ENCODE measurements around the gene COL5A2.

The COL5A2 gene

DNA sequence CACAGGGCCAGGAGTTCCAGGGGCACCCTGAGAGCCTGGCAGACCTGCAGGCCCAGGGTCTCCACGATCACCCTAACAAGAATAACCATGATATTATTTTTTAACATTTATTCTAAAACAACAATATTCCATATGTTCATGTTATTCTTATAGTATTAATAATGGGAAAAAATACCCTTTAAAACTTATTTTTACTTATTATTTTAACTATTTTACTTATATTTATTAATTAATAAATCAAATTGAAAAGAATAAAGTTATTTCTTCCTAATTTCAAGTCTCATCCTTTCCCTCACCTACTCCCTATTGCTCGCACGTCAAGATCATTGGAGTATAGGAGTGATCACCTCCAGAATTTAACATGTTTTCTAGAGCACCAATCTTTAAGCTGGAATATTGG, 133.7 kb downstream of the COL5A2 start:
- DNase-seq = no peak

DNA sequence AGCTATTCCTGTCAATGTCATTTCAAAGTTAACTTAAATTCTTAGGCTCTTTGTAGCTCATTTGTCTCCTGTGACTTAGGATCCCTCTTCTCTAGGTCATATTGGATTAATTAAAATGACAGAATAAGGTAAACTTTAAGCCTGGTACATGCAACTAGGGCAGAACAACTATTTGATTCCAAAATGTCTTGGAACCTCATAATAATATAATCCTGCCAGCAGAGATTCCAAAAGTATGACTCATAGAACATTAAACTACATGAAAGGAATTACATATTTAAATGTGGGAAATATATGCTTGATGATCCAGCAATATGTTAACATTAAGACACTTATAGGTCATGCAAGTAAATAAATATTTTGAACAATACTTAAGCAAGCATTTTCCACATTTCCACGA, 142.0 kb downstream of the COL5A2 start:
- no peak for DNase-seq

GRCh38 chr2:189024901-189025618, 154.5 kb downstream of the COL5A2 start:
- no peak for DNase-seq

DNA sequence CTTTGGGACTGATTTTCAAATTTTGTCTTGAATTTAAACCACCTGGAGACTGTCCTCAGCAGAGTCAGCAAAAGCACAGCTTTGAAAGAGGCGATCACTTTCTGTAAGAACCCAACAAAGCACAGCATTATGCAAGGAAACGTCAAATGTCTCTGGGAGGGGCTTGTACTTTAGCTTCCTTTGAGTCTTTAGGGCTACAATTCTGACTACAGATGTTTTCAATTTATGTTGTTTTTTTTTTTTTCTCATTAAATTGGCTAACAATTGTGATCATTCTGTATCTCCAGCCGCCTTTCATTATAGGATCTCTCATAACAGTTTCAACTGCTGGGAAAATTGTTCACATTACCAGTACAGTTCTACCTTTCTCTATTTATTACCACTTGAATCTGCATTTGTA, 157.1 kb downstream of the COL5A2 start:
- DNase-seq = no peak

DNA sequence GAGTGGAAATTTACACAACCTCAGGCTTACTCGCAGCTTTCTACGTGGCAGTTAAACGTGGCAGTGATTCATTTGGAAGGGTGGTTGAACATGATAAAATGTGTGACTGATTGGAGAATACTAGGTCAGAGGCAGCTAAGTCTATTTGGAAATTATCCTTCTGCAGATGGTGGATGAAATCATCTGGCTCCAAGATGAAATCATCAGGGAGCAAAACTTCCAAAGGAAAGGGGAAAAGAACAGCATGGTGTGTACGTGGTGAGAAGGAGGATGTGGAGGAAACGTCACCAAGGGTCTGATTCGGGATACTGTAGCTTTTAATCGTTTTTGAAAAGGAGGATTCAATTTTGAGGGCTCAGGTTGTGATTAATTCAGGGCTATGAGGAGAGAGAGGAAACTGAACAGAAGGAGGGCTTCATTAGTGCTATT, 157.5 kb downstream of the COL5A2 start:
- DNase-seq = no peak

DNA sequence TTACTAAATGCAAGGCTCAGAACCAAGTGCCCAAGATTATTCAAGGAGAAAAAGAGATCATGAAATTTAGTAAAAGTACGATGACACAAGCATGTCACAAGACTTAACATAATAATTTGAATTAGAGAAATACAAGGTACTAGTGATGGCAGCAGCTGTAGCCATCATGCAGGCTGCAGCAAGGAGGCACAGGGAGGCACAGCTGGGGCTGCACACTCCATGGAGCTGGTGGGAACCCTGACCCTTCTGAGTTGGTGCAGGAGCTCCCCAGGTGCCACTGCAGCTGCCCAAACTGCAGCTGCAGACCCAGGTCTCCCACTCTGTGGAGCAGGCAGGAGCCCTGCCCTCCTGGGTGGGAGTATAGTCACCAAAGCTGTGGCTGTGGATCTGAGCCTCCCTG, 159.4 kb downstream of the COL5A2 start:
- no peak for DNase-seq

DNA sequence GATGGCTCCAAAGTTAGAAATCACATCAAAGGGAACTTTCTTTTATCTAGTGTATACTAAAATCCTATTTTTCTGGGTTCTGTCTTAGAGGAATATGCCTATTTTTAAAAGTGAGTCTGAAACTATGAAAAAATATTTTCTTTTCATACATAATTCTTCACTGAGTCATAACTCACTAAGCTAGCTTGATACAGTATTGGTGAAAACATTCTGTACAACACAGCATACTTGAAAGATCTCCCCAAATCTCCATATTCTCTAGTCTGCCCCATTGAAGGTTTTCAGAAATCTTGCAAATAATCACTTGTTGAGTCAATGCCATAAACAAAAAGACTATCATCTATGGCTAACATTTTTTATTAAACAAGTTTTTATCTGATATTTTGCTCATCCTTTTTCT, 160.9 kb downstream of the COL5A2 start:
- no peak for DNase-seq

- DNase-seq = no peak
These were observed 163.2 kb downstream of the COL5A2 start for GRCh38 chr2:189016311-189016861.

GRCh38 chr2:189015359-189015758, 164.2 kb downstream of the COL5A2 start:
- DNase-seq = no peak

- DNase-seq = no peak
These were observed 165.0 kb downstream of the COL5A2 start for GRCh38 chr2:189014449-189015138.

DNA sequence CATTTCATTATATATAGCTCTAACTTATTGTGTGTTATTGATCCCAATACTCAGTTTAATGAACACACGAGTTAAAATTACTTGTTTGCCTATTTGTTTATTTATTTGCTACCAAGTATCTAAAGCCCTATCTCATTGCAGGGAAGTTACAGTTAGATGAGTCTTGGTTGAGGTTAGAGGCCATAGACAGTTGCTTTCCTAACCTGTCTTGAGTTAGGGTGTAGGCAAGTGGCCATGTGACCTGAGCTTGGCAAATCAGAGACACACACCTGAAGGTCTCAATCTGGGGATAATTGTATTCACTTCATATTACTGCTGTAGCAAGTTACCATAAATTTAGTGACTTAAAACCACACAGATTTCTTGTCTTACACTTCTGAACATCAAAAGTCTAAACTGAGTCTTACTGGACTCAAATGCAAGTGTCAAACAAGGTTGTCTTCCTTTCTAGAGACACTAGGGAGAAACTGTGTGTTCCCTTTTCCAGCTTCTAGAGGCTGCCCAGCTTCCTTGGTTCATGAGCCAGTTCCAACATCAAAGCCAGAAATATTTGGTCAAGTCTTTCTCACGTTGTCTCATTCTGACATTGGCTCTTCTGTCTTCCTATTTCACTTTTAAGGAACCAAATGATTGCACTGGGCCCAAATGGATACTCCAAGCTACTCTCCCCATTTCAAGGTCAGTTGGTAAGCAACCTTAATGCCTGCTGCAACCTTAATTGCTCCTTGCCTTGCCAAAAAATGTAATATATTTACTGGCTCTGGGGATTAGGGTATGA, 165.7 kb downstream of the COL5A2 start:
- DNase-seq = no peak

- DNase-seq = no peak
These were observed 166.5 kb downstream of the COL5A2 start for GRCh38 chr2:189013031-189013430.

DNA sequence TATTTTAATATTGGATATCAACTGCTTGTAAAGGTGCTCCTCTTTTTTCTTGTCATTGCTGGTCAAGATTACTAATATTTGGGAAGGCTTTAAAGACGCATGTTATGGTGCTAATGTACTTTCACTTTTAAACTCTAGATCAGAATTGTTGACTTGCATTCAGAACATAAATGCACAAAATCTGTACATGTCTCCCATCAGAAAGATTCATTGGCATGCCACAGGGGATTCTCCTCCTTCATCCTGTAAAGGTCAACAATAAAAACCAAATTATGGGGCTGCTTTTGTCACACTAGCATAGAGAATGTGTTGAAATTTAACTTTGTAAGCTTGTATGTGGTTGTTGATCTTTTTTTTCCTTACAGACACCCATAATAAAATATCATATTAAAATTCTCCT, 167.2 kb downstream of the COL5A2 start:
- no peak for DNase-seq

- no peak for DNase-seq
These were observed 169.0 kb downstream of the COL5A2 start for GRCh38 chr2:189010536-189010935.

GRCh38 chr2:189008555-189009262, 170.9 kb downstream of the COL5A2 start:
- no peak for DNase-seq

DNA sequence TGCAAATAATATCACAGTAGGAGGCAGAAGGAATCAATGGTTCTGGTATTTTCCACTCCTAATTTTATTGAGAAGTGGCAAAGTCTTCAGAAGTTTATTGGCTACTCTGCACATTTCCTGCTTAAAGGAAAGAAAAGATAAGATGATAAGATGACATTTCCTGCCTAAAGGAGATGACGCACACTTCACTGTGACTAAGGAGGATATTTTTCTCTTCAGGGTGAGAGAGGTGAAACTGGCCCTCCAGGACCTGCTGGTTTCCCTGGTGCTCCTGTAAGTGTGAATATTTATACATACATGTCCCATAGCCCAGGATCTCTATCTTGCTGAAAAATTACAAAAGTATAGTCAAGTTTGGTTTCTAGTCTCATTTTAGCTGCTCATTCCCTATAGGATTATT, 177.5 kb downstream of the COL5A2 start:
- DNase-seq = no peak

DNA sequence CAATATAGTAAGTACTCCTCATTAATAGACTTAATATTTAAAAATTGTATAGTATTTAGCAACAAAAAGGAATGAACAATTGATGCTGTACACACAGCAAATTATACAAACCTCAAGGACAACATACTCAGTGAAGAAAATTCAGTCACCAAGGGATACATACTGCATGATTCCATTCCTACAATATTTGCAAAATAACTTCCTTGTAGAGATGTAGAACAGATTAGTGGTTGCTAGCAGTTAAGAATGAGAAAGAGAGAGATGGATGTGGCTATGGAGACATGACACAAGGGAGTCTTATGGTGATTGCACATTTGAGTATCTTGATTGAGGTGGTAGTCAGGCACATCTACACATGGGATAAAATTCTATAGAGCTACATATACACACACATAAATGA, 179.3 kb downstream of the COL5A2 start:
- DNase-seq = no peak

DNA sequence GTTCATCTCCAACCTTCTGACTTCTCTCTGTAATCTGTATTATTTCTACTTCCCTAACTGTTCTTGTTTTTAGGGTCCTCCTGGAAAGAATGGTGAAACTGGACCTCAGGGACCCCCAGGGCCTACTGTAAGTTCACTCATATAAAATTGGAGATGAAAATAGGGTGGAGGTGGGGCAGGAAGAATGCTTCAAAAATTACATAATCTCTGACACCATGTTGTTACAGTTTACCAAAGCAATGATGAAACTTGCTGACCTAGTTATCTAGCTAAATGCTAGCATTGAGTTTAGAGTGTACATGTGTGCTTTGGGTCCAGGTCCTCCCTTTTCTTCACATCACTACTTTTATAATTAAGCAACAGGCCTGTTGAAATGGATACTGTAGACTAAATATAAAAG, 182.3 kb downstream of the COL5A2 start:
- DNase-seq = no peak

- DNase-seq = no peak
These were observed 186.3 kb downstream of the COL5A2 start for GRCh38 chr2:188993247-188993646.

- DNase-seq = no peak
These were observed 192.7 kb downstream of the COL5A2 start for GRCh38 chr2:188986839-188987238.

- no peak for DNase-seq
These were observed 194.9 kb downstream of the COL5A2 start for GRCh38 chr2:188984680-188985079.

- no peak for DNase-seq
These were observed 195.5 kb downstream of the COL5A2 start for GRCh38 chr2:188984065-188984491.

Measured in NCI-H1417 treated with DMSO at 0.1 percent for 48 hours (cell line).